ENCODE data around the gene BPIFB6.

The BPIFB6 gene

DNA sequence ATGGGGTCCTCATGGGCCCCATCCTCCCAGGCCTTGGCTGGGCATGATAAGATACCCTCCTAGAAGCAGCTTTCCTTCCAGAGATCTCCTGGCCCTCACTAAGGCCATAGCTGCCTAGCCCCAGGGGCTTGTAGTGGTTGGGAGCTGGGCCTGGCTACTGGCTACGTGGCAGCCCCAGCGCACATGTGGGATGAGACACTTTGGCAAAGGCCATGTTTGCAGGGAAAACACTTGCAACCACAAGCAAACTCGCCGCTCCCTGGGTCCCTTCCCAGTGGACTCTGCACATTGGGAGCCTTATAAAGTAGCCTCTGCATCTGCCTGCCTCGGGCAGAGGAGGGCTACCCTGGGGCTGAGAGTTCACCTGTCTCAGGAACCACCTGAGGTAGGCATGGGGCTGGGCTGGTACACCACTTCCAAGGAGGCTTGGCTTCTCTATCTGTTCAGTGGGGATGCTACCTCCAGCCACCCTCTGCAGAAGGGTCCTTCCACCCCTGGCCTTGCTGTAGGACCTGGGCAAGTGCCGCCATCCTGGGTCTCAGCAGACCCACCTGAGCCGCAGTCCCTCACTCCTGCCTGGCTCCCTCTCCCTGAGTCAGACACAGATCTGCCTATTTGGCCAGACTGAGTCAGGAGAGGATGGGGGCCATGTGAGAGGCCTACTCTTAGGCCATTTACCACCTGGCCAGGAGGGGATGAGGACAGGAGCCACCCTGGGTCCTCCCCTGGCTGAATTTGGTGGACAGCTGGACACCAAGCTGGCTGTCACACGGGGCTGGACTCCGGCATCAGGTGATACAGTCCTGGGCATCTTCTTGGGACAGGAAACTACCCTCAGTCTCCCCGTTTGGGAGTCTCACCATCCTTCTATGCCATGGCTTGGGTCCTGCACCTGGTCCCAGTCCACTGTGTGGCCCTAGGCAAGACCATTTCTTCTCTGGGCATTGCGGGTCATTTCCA lies 23.8 kb upstream of the BPIFB6 start, which contains the start of gene BPIFB2:
BPIFB2 (plus strand) TSS at position 329 of the 960 bp plus-strand sequence. CDS start 871 bp downstream, outside the sequence.
- DNase-seq (ENCODE audit: low read depth, low spot score), result no peak
- no peak within 1 kb of the TSS for H3K4me3 ChIP-seq (ENCODE audit: low read depth, low read length)
- TF ChIP-seq, protein P1, sequence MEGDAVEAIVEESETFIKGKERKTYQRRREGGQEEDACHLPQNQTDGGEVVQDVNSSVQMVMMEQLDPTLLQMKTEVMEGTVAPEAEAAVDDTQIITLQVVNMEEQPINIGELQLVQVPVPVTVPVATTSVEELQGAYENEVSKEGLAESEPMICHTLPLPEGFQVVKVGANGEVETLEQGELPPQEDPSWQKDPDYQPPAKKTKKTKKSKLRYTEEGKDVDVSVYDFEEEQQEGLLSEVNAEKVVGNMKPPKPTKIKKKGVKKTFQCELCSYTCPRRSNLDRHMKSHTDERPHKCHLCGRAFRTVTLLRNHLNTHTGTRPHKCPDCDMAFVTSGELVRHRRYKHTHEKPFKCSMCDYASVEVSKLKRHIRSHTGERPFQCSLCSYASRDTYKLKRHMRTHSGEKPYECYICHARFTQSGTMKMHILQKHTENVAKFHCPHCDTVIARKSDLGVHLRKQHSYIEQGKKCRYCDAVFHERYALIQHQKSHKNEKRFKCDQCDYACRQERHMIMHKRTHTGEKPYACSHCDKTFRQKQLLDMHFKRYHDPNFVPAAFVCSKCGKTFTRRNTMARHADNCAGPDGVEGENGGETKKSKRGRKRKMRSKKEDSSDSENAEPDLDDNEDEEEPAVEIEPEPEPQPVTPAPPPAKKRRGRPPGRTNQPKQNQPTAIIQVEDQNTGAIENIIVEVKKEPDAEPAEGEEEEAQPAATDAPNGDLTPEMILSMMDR (IDR thresholded peaks at IDR 0.05; ENCODE audit: insufficient read depth, low read length, missing control alignments), result no peak
- CTCF ChIA-PET, result no interaction called here
- POLR2A ChIA-PET, result no interaction called here

DNA sequence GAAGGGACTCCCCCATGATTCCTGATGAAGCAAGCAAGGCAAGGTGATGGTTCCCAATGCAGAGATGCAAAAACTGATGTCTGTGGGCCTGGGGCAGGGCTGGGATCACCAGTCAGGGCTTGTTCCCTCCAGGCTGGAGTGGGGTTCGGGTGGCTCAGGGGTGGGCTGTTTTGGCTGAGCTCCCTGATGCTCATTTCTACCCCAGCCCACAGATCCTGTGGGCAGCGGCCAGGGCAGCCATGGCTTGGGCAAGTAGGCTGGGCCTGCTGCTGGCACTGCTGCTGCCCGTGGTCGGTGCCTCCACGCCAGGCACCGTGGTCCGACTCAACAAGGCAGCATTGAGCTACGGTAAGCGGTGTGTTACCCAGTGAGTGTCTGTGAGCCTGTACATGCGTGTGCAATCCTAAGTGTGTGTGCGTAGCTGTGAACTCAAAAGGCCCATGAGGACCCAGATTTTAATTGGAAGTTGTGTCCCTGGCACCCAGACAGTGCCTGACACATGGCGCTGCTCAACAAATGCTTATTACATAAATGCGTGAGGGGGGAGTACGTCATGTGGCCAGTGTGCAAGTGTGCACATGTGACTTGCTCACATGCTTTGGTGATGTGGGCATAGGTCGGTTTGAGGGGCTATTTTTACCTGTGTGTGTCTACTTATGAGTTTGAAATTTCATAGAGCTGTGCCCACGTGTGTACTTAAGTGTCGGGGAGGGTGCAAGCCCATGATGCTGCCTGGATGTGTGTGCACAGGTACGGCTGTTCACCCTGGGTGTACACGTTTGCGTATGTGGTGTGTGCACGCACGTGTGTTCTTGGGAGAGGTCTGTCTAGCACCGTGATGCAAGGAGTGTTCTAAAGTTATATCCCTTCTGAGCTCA lies 22.9 kb upstream of the BPIFB6 start:
- TF ChIP-seq, protein P1 (IDR thresholded peaks at IDR 0.05; ENCODE audit: insufficient read depth, low read length, missing control alignments), result no peak
- H3K4me3 ChIP-seq (ENCODE audit: low read depth, low read length), result no peak overlapping the region
- CTCF ChIA-PET, result no interaction called here
- no peak for DNase-seq (ENCODE audit: low read depth, low spot score)
- POLR2A ChIA-PET, result interaction anchor here (0.6 kb wide), 2 partner anchors 104 to 252 kb away, joined by 3 read pairs; no protein-coding TSS in a partner anchor

- POLR2A ChIA-PET, result interaction anchor here (0.6 kb wide), 2 partner anchors 105 to 252 kb away, joined by 3 read pairs; no protein-coding TSS in a partner anchor
- CTCF ChIA-PET, result no interaction called here
- no peak overlapping the region for H3K4me3 ChIP-seq (ENCODE audit: low read depth, low read length)
- TF ChIP-seq, protein P1 (IDR thresholded peaks at IDR 0.05; ENCODE audit: insufficient read depth, low read length, missing control alignments), result no peak
- DNase-seq (ENCODE audit: low read depth, low spot score), result no peak
Measured at GRCh38 chr20:33009214-33010132, 22.0 kb upstream of the BPIFB6 start.

GRCh38 chr20:33010133-33010504 lies 21.3 kb upstream of the BPIFB6 start:
- no peak for DNase-seq (ENCODE audit: low read depth, low spot score)
- H3K4me3 ChIP-seq (ENCODE audit: low read depth, low read length), result no peak overlapping the region
- CTCF ChIA-PET, result no interaction called here
- TF ChIP-seq, protein P1 (IDR thresholded peaks at IDR 0.05; ENCODE audit: insufficient read depth, low read length, missing control alignments), result no peak
- POLR2A ChIA-PET, result no interaction called here

GRCh38 chr20:33010674-33011449 lies 20.6 kb upstream of the BPIFB6 start:
- CTCF ChIA-PET, result no interaction called here
- H3K4me3 ChIP-seq (ENCODE audit: low read depth, low read length), result no peak overlapping the region
- TF ChIP-seq, protein P1 (IDR thresholded peaks at IDR 0.05; ENCODE audit: insufficient read depth, low read length, missing control alignments), result no peak
- DNase-seq (ENCODE audit: low read depth, low spot score), result no peak
- POLR2A ChIA-PET, result no interaction called here

Measured in AG04449 (cell line).